SU-DHL-6 (cell line): ENCODE measurements around the gene STX8.

Experiments
- H2AFZ ChIP-seq: fragments of 200-600 bp; sonication (generic); 2 replicates; pipeline ENCODE4 v1.6.1; 2014; ENCODE audit warnings: low read depth, mild to moderate bottlenecking, moderate library complexity, mixed read lengths, antibody characterized with exemption, low read length; ENCODE audit not compliant: severe bottlenecking
- H3F3A ChIP-seq: fragments of 200-600 bp; shearing (Covaris generic); 2 replicates; pipeline ENCODE4 v1.6.0; 2016; ENCODE audit warnings: antibody characterized with exemption, mild to moderate bottlenecking; ENCODE audit not compliant: insufficient read depth
- H3K27ac ChIP-seq: fragments of 200-600 bp; sonication (generic); 2 replicates; pipeline ENCODE4 v1.5.1; 2016; ENCODE audit warnings: low read depth, mild to moderate bottlenecking, low read length, moderate library complexity, mixed read lengths
- H3K27me3 ChIP-seq: fragments of 200-600 bp; sonication (generic), shearing (Covaris generic); 2 replicates; pipeline ENCODE4 v1.6.0; 2014; ENCODE audit warnings: mild to moderate bottlenecking, low read length
- H3K36me3 ChIP-seq: fragments of 200-600 bp; sonication (generic); 2 replicates; pipeline ENCODE4 v1.6.1; 2014; ENCODE audit warnings: mild to moderate bottlenecking, low read length, mixed read lengths
- H3K4me2 ChIP-seq: fragments of 300-600, 200-600 bp; shearing (Covaris generic), sonication (generic); 2 replicates; pipeline ENCODE4 v1.6.0; 2014; ENCODE audit warnings: low read length, low read depth, mild to moderate bottlenecking; ENCODE audit not compliant: poor library complexity, severe bottlenecking
- H3K4me3 ChIP-seq: fragments of 200-600 bp; sonication (generic); 2 replicates; pipeline ENCODE4 v1.5.1; 2014; ENCODE audit warnings: antibody characterized with exemption, low read length, mild to moderate bottlenecking, mixed read lengths; ENCODE audit not compliant: insufficient read depth, poor library complexity, severe bottlenecking
- H3K79me2 ChIP-seq: fragments of 200-600 bp; sonication (generic); 2 replicates; pipeline ENCODE4 v1.6.1; 2014; ENCODE audit warnings: mild to moderate bottlenecking, low read length, moderate library complexity; ENCODE audit not compliant: insufficient read depth
- H3K9ac ChIP-seq: fragments of 200-600 bp; sonication (generic); 2 replicates; pipeline ENCODE4 v1.7.0; 2014; ENCODE audit warnings: mild to moderate bottlenecking, low read length
- H3K9me2 ChIP-seq: fragments of 200-600 bp; sonication (generic); replicated peaks from 2 replicates; pipeline ENCODE4 v1.6.1; 2014; ENCODE audit warnings: low read length; ENCODE audit not compliant: insufficient read depth
- H3K9me3 ChIP-seq: fragments of 200-600 bp; sonication (generic); 2 replicates; pipeline ENCODE4 v1.6.1; 2014; ENCODE audit warnings: low read length, mixed read lengths; ENCODE audit not compliant: insufficient read depth
- H4K20me1 ChIP-seq: fragments of 200-600 bp; sonication (generic); 2 replicates; pipeline ENCODE4 v1.6.1; 2014; ENCODE audit warnings: low read depth, mild to moderate bottlenecking, antibody characterized with exemption, low read length, moderate library complexity, mixed read lengths
- CTCF ChIP-seq: fragments of 200-600 bp; sonication (generic); IDR thresholded peaks from one replicate; pipeline ENCODE4 v1.5.1; 2017; ENCODE audit warnings: antibody characterized with exemption, mild to moderate bottlenecking, low read length, moderate library complexity; ENCODE audit not compliant: insufficient read depth, poor library complexity, severe bottlenecking
- EZH2phosphoT487 ChIP-seq: fragments of 200-600 bp; sonication (generic), shearing (Covaris generic); conservative IDR thresholded peaks from 2 replicates; pipeline ENCODE4 v1.6.1; 2018; ENCODE audit warnings: mild to moderate bottlenecking, antibody characterized with exemption, low read length, moderate library complexity, mixed read lengths

The STX8 gene

GRCh38 chr17:9470171-9470570 lies 105.4 kb downstream of the STX8 start:
- Histone ChIP-seq H3K9ac (no peak overlapping the region), H3K4me3 (no peak overlapping the region), H3F3A (0 out of 2 replicates have a peak, but pooled peaks cover 3% of the 10 kb centered on the region), H3K4me2 (no peak overlapping the region), H3K79me2 (no peaks in the 10 kb centered on the region), H3K9me3 (no peaks in the 10 kb centered on the region), H3K9me2 (no peaks in the 10 kb centered on the region), H4K20me1 (no peaks in the 10 kb centered on the region), H3K36me3 (no peaks in the 10 kb centered on the region), H3K27me3 (no peaks in the 10 kb centered on the region), H2AFZ (no peak overlapping the region), H3K27ac (no peak overlapping the region)
- TF ChIP-seq EZH2phosphoT487 (no peak), CTCF (no peak)

DNA sequence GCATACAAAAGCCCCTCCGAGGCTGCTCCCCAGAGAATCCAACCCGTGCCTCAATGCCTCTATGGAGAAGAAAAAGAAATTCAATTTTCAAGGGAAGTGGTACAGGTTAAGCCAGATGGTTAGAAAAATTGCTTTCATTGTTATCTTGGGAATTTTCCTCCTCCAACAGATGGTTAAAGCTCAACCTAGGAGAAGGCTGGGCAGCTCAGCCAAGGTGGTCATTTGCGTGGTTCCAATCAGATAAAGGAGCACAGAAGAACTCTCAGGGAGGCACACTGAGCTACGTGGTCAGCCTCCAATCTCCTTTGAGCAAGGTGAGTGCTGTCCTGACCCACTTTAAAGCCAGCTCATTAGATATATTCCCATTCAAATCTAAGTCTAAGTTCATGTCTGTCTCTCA lies 106.7 kb downstream of the STX8 start:
- no peak overlapping the region for H3K4me2 ChIP-seq
- H4K20me1 ChIP-seq = no peaks in the 10 kb centered on the region
- H3K79me2 ChIP-seq = no peaks in the 10 kb centered on the region
- H3K27ac ChIP-seq = no peak overlapping the region
- no peaks in the 10 kb centered on the region for H3K27me3 ChIP-seq
- no peaks in the 10 kb centered on the region for H3K9me2 ChIP-seq
- no peak overlapping the region for H3K4me3 ChIP-seq
- no peak overlapping the region for H3K9ac ChIP-seq
- no peak overlapping the region for H2AFZ ChIP-seq
- H3K36me3 ChIP-seq = no peaks in the 10 kb centered on the region
- no peaks in the 10 kb centered on the region for H3K9me3 ChIP-seq
- 0 out of 2 replicates have a peak, but pooled peaks cover 3% of the 10 kb centered on the region for H3F3A ChIP-seq
- TF ChIP-seq CTCF = no peak
- TF ChIP-seq EZH2phosphoT487 = no peak

GRCh38 chr17:9468532-9468931 lies 107.1 kb downstream of the STX8 start:
- Histone ChIP-seq H2AFZ (no peak overlapping the region), H3F3A (0 out of 2 replicates have a peak, but pooled peaks cover 3% of the 10 kb centered on the region), H3K27ac (no peak overlapping the region), H3K9me2 (no peaks in the 10 kb centered on the region), H3K9ac (no peak overlapping the region), H3K36me3 (no peaks in the 10 kb centered on the region), H3K79me2 (no peaks in the 10 kb centered on the region), H3K27me3 (no peaks in the 10 kb centered on the region), H4K20me1 (no peaks in the 10 kb centered on the region), H3K4me2 (no peak overlapping the region), H3K9me3 (no peaks in the 10 kb centered on the region), H3K4me3 (no peak overlapping the region)
- no peak for TF ChIP-seq EZH2phosphoT487
- TF ChIP-seq CTCF = no peak
